ENCODE data around the gene UROC1. TPM values are rescaled to one million over a fixed set of nuclear protein-coding genes. Genes with fewer than 3 reads are reported as not detected.

UROC1 gene
- total RNA-seq, 2 experiments from 2014 or later = not detected

GRCh38 chr3:126448136-126448892, 69.3 kb downstream of the UROC1 start:
- H3K27me3 Mint-ChIP-seq = no peaks in the 10 kb centered on the region

GRCh38 chr3:126447456-126448106, 70.0 kb downstream of the UROC1 start:
- H3K4me3 Mint-ChIP-seq = no peak overlapping the region
- no peaks in the 10 kb centered on the region for H3K9me3 Mint-ChIP-seq (ENCODE audit: low read depth)
- no peaks in the 10 kb centered on the region for H3K27me3 Mint-ChIP-seq
- CTCF ChIA-PET = interaction anchor here (1.3 kb wide), 1 partner anchor 9 kb away, joined by 4 read pairs; no protein-coding TSS in a partner anchor
- H3K36me3 Mint-ChIP-seq (ENCODE audit: low read depth) = peaks cover 6% of the 10 kb centered on the region
- intact Hi-C loops (cut with DNase I, micrococcal nuclease) = no loop called here
- ATAC-seq (no peak), DNase-seq (no peak)
- POLR2A ChIA-PET = no interaction called here
- H3K4me1 Mint-ChIP-seq = peaks cover 2% of the 10 kb centered on the region
- H3K27ac Mint-ChIP-seq = no peak overlapping the region

More at GRCh38 chr3:126448136-126448892, 69.3 kb downstream of the UROC1 start:
- peaks cover 6% of the 10 kb centered on the region for H3K36me3 Mint-ChIP-seq (ENCODE audit: low read depth)
- intact Hi-C loops (cut with DNase I, micrococcal nuclease) = no loop called here
- POLR2A ChIA-PET = interaction anchor here (0.7 kb wide), 1 partner anchor 608 kb away, joined by 3 read pairs; no protein-coding TSS in a partner anchor
- CTCF ChIA-PET = no interaction called here
- no peak overlapping the region for H3K27ac Mint-ChIP-seq
- H3K4me1 Mint-ChIP-seq = peaks cover 2% of the 10 kb centered on the region
- no peaks in the 10 kb centered on the region for H3K9me3 Mint-ChIP-seq (ENCODE audit: low read depth)
- no peak overlapping the region for H3K4me3 Mint-ChIP-seq
- no peak for ATAC-seq
- DNase-seq = no peak

GRCh38 chr3:126446791-126447190, 70.8 kb downstream of the UROC1 start:
- intact Hi-C loops (cut with DNase I, micrococcal nuclease) = no loop called here
- CTCF ChIA-PET = interaction anchor here (0.6 to 1.3 kb wide), 2 partner anchors 10 to 16 kb away, joined by 4 to 5 read pairs; no protein-coding TSS in a partner anchor
- Mint-ChIP-seq H3K27ac (no peak overlapping the region), H3K4me1 (peaks cover 2% of the 10 kb centered on the region), H3K9me3 (ENCODE audit: low read depth) (no peaks in the 10 kb centered on the region), H3K27me3 (no peaks in the 10 kb centered on the region), H3K4me3 (no peak overlapping the region), H3K36me3 (ENCODE audit: low read depth) (peaks cover 6% of the 10 kb centered on the region)
- POLR2A ChIA-PET = no interaction called here
- no peak for DNase-seq
- ATAC-seq = no peak

GRCh38 chr3:126446301-126446700, 71.3 kb downstream of the UROC1 start:
- intact Hi-C loops (cut with DNase I, micrococcal nuclease) = no loop called here
- DNase-seq = no peak
- POLR2A ChIA-PET = no interaction called here

GRCh38 chr3:126445506-126445905, 72.1 kb downstream of the UROC1 start:
- ChIA-PET POLR2A (no interaction called here), CTCF (no interaction called here)
- no peaks in the 10 kb centered on the region for H3K27me3 Mint-ChIP-seq
- no peak for ATAC-seq
- H3K36me3 Mint-ChIP-seq (ENCODE audit: low read depth) = peaks cover 2% of the 10 kb centered on the region
- H3K4me3 Mint-ChIP-seq = no peak overlapping the region
- no peak overlapping the region for H3K27ac Mint-ChIP-seq
- H3K4me1 Mint-ChIP-seq = peaks cover 2% of the 10 kb centered on the region
- no peaks in the 10 kb centered on the region for H3K9me3 Mint-ChIP-seq (ENCODE audit: low read depth)
- no peak for DNase-seq
- intact Hi-C loops (cut with DNase I, micrococcal nuclease) = no loop called here

More at GRCh38 chr3:126446301-126446700, 71.3 kb downstream of the UROC1 start:
- Mint-ChIP-seq H3K4me1 (peaks cover 2% of the 10 kb centered on the region), H3K4me3 (no peak overlapping the region), H3K36me3 (ENCODE audit: low read depth) (peaks cover 2% of the 10 kb centered on the region), H3K9me3 (ENCODE audit: low read depth) (no peaks in the 10 kb centered on the region), H3K27ac (no peak overlapping the region), H3K27me3 (no peaks in the 10 kb centered on the region)
- CTCF ChIA-PET = interaction anchor here (0.6 to 1.3 kb wide), 2 partner anchors 10 to 15 kb away, joined by 4 to 5 read pairs; no protein-coding TSS in a partner anchor
- no peak for ATAC-seq

- H3K27ac Mint-ChIP-seq = no peak overlapping the region
These were observed 74.7 kb downstream of the UROC1 start for GRCh38 chr3:126442856-126443242.

GRCh38 chr3:126442094-126442855, 75.3 kb downstream of the UROC1 start:
- DNase-seq = no peak
- Mint-ChIP-seq H3K4me3 (no peak overlapping the region), H3K4me1 (peaks cover 2% of the 10 kb centered on the region), H3K27me3 (no peaks in the 10 kb centered on the region), H3K9me3 (ENCODE audit: low read depth) (no peaks in the 10 kb centered on the region), H3K36me3 (ENCODE audit: low read depth) (peaks cover 9% of the 10 kb centered on the region), H3K27ac (no peak overlapping the region)
- POLR2A ChIA-PET = no interaction called here
- CTCF ChIA-PET = interaction anchor here (0.6 to 1.0 kb wide), 3 partner anchors 313 to 1174 kb away, joined by 3 to 4 read pairs (median 4); no protein-coding TSS in a partner anchor
- ATAC-seq = no peak
- intact Hi-C loops (cut with DNase I, micrococcal nuclease) = no loop called here

More at GRCh38 chr3:126442856-126443242, 74.7 kb downstream of the UROC1 start:
- peaks cover 3% of the 10 kb centered on the region for H3K36me3 Mint-ChIP-seq (ENCODE audit: low read depth)
- no peak for ATAC-seq
- peaks cover 2% of the 10 kb centered on the region for H3K4me1 Mint-ChIP-seq
- POLR2A ChIA-PET = no interaction called here
- no peaks in the 10 kb centered on the region for H3K9me3 Mint-ChIP-seq (ENCODE audit: low read depth)
- DNase-seq = no peak
- intact Hi-C loops (cut with DNase I, micrococcal nuclease) = no loop called here
- no peaks in the 10 kb centered on the region for H3K27me3 Mint-ChIP-seq
- H3K4me3 Mint-ChIP-seq = no peak overlapping the region
- CTCF ChIA-PET = interaction anchor here (1.0 kb wide), 1 partner anchor 313 kb away, joined by 4 read pairs; no protein-coding TSS in a partner anchor

GRCh38 chr3:126441256-126441880, 76.2 kb downstream of the UROC1 start:
- intact Hi-C loops (cut with DNase I, micrococcal nuclease) = no loop called here
- no peak for DNase-seq
- ATAC-seq = no peak
- Mint-ChIP-seq H3K9me3 (ENCODE audit: low read depth) (no peaks in the 10 kb centered on the region), H3K36me3 (ENCODE audit: low read depth) (peaks cover 13% of the 10 kb centered on the region), H3K27ac (no peak overlapping the region), H3K4me3 (no peak overlapping the region), H3K4me1 (no peaks in the 10 kb centered on the region), H3K27me3 (no peaks in the 10 kb centered on the region)
- CTCF ChIA-PET = interaction anchor here (0.6 to 0.7 kb wide), 2 partner anchors 325 to 1175 kb away, joined by 3 to 4 read pairs; no protein-coding TSS in a partner anchor
- POLR2A ChIA-PET = no interaction called here

GRCh38 chr3:126440709-126440995, 76.9 kb downstream of the UROC1 start:
- no peak overlapping the region for H3K27ac Mint-ChIP-seq
- no peak overlapping the region for H3K4me3 Mint-ChIP-seq

GRCh38 chr3:126439968-126440708, 77.4 kb downstream of the UROC1 start:
- intact Hi-C loops (cut with DNase I, micrococcal nuclease) = no loop called here

More at GRCh38 chr3:126440709-126440995, 76.9 kb downstream of the UROC1 start:
- ChIA-PET CTCF (no interaction called here), POLR2A (no interaction called here)
- DNase-seq (no peak), ATAC-seq (no peak)
- H3K9me3 Mint-ChIP-seq (ENCODE audit: low read depth) = no peaks in the 10 kb centered on the region
- H3K4me1 Mint-ChIP-seq = no peaks in the 10 kb centered on the region
- peaks cover 14% of the 10 kb centered on the region for H3K36me3 Mint-ChIP-seq (ENCODE audit: low read depth)
- H3K27me3 Mint-ChIP-seq = no peaks in the 10 kb centered on the region
- intact Hi-C loops (cut with DNase I, micrococcal nuclease) = no loop called here

More at GRCh38 chr3:126439968-126440708, 77.4 kb downstream of the UROC1 start:
- CTCF ChIA-PET = interaction anchor here (0.7 kb wide), 2 partner anchors 10 to 1204 kb away, joined by 3 read pairs; no protein-coding TSS in a partner anchor
- Mint-ChIP-seq H3K4me1 (no peaks in the 10 kb centered on the region), H3K27me3 (no peaks in the 10 kb centered on the region), H3K27ac (no peak overlapping the region), H3K9me3 (ENCODE audit: low read depth) (no peaks in the 10 kb centered on the region), H3K36me3 (ENCODE audit: low read depth) (peaks cover 15% of the 10 kb centered on the region), H3K4me3 (no peak overlapping the region)
- POLR2A ChIA-PET = interaction anchor here (0.6 kb wide), 1 partner anchor 1135 kb away, joined by 3 read pairs; no protein-coding TSS in a partner anchor
- DNase-seq = no peak
- ATAC-seq = no peak
